ENCODE measurements around the gene DDX46. TPM values are rescaled to one million over a fixed set of nuclear protein-coding genes. Genes with fewer than 3 reads are reported as not detected.

DDX46 gene
- polyA plus RNA-seq, 1 donor from 2014 or later, result 46.8 TPM

- Histone ChIP-seq H3K36me3 (ENCODE audit: insufficient read depth, low read length) (peaks cover 4% of the 10 kb centered on the region), H3K79me2 (replicated peaks; ENCODE audit: insufficient read depth, low read length) (no peaks in the 10 kb centered on the region), H3K9ac (ENCODE audit: low read length) (no peak overlapping the region), H4K20me1 (ENCODE audit: insufficient read depth) (no peaks in the 10 kb centered on the region), H3K4me2 (ENCODE audit: low read length) (no peak overlapping the region), H3K27ac (ENCODE audit: low read length) (no peak overlapping the region), H3K9me2 (ENCODE audit: insufficient read depth, low read length) (no peaks in the 10 kb centered on the region), H3F3A (ENCODE audit: insufficient read depth, low read length, poor library complexity, severe bottlenecking) (no peaks in the 10 kb centered on the region), H3K9me3 (ENCODE audit: low read length) (no peaks in the 10 kb centered on the region), H2AFZ (ENCODE audit: low read depth, low read length) (no peak overlapping the region), H3K4me3 (ENCODE audit: low read length) (no peak overlapping the region), H3K27me3 (ENCODE audit: insufficient read depth, low read depth, low read length) (no peaks in the 10 kb centered on the region)
- TF ChIP-seq CTCF (IDR thresholded peaks at IDR 0.05; ENCODE audit: poor library complexity, severe bottlenecking), result no peak
- no peak for TF ChIP-seq REST (IDR thresholded peaks at IDR 0.05; ENCODE audit: borderline replicate concordance)
- TF ChIP-seq SMC3 (conservative IDR thresholded peaks at IDR 0.05; ENCODE audit: poor library complexity), result no peak
- TF ChIP-seq EZH2 (IDR thresholded peaks at IDR 0.05; ENCODE audit: borderline replicate concordance, insufficient read depth, low read length, poor library complexity, severe bottlenecking), result no peak
- TF ChIP-seq EP300 (conservative IDR thresholded peaks at IDR 0.05; ENCODE audit: poor library complexity, severe bottlenecking), result no peak
- no peak for TF ChIP-seq POLR2AphosphoS5 (IDR thresholded peaks at IDR 0.05)
These were observed 55.2 kb downstream of the DDX46 start for GRCh38 chr5:134813827-134814226.

GRCh38 chr5:134817006-134817405, 58.4 kb downstream of the DDX46 start:
- Histone ChIP-seq H3K36me3 (ENCODE audit: insufficient read depth, low read length) (no peaks in the 10 kb centered on the region), H3K9me3 (ENCODE audit: low read length) (no peaks in the 10 kb centered on the region), H4K20me1 (ENCODE audit: insufficient read depth) (no peaks in the 10 kb centered on the region), H3F3A (ENCODE audit: insufficient read depth, low read length, poor library complexity, severe bottlenecking) (no peaks in the 10 kb centered on the region), H3K4me3 (ENCODE audit: low read length) (no peak overlapping the region), H3K27ac (ENCODE audit: low read length) (no peak overlapping the region), H3K9ac (ENCODE audit: low read length) (no peak overlapping the region), H3K9me2 (ENCODE audit: insufficient read depth, low read length) (no peaks in the 10 kb centered on the region), H2AFZ (ENCODE audit: low read depth, low read length) (no peak overlapping the region), H3K4me2 (ENCODE audit: low read length) (no peak overlapping the region), H3K27me3 (ENCODE audit: insufficient read depth, low read depth, low read length) (no peaks in the 10 kb centered on the region), H3K79me2 (replicated peaks; ENCODE audit: insufficient read depth, low read length) (no peaks in the 10 kb centered on the region)
- TF ChIP-seq REST (IDR thresholded peaks at IDR 0.05; ENCODE audit: borderline replicate concordance) (no peak), CTCF (IDR thresholded peaks at IDR 0.05; ENCODE audit: poor library complexity, severe bottlenecking) (no peak), POLR2AphosphoS5 (IDR thresholded peaks at IDR 0.05) (no peak), EP300 (conservative IDR thresholded peaks at IDR 0.05; ENCODE audit: poor library complexity, severe bottlenecking) (no peak), EZH2 (IDR thresholded peaks at IDR 0.05; ENCODE audit: borderline replicate concordance, insufficient read depth, low read length, poor library complexity, severe bottlenecking) (no peak), RAD21 (conservative IDR thresholded peaks at IDR 0.05) (no peak), SMC3 (conservative IDR thresholded peaks at IDR 0.05; ENCODE audit: poor library complexity) (no peak), TAF1 (IDR thresholded peaks at IDR 0.05; ENCODE audit: low read depth) (no peak), MXI1 (conservative IDR thresholded peaks at IDR 0.05; ENCODE audit: poor library complexity, severe bottlenecking) (no peak)
